Transverse colon (tissue), 3 donors: ENCODE results near the gene COL23A1.

Source experiments
- POLR2A ChIP-seq: fragments of 450-650 bp; IDR thresholded peaks from one replicate; pipeline ENCODE4 v1.6.1; 2016; ENCODE audit warnings: antibody characterized with exemption, mild to moderate bottlenecking, moderate library complexity
- TF ChIP-seq, protein P1 (sequence below), 5 experiments: fragments of 200-600 bp in 3 of 5; fragments of 450-650 bp in 2 of 5; sonication (generic) in 3 of 5; IDR thresholded peaks; 1 replicate in 2 of 5; 2 replicates in 3 of 5; pipeline ENCODE4 v1.5.1; 2016 to 2017; ENCODE audit warnings: antibody characterized with exemption in 5 of 5, inconsistent platforms in 3 of 5, mild to moderate bottlenecking in 2 of 5, moderate library complexity in 1 of 5

DNA sequence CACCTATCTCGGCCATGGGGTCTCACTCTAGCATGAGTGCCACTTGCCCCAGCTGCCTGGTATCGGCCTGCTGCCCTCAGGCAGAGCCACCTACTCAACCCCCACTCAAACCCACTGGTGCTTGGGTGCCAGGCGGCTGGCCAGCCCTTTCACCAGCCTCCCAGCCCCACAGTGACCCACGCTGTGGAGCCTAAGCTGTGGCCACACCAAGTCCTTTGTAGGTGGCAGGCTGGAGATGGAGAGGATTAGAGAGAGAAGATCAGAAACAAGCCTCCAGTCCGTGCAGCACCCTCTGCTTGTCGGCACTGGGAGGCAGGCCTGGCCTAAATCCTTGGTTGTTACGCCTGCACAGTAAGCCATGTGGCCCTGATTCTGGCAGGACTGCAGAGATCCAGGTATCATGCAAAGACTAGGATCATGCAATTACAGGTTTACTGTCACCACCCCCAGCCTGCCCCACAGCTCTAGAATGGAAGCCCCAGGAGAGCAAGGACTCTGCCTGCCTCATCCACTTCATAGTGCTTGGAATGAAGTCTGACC is 171.7 kb downstream of the COL23A1 start:
- TF ChIP-seq, protein P1, sequence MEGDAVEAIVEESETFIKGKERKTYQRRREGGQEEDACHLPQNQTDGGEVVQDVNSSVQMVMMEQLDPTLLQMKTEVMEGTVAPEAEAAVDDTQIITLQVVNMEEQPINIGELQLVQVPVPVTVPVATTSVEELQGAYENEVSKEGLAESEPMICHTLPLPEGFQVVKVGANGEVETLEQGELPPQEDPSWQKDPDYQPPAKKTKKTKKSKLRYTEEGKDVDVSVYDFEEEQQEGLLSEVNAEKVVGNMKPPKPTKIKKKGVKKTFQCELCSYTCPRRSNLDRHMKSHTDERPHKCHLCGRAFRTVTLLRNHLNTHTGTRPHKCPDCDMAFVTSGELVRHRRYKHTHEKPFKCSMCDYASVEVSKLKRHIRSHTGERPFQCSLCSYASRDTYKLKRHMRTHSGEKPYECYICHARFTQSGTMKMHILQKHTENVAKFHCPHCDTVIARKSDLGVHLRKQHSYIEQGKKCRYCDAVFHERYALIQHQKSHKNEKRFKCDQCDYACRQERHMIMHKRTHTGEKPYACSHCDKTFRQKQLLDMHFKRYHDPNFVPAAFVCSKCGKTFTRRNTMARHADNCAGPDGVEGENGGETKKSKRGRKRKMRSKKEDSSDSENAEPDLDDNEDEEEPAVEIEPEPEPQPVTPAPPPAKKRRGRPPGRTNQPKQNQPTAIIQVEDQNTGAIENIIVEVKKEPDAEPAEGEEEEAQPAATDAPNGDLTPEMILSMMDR (IDR thresholded peaks at IDR 0.05), result no peak
- TF ChIP-seq POLR2A, result no peak
